ENCODE data around the gene ADAM29. TPM values are rescaled to one million over a fixed set of nuclear protein-coding genes. Genes with fewer than 3 reads are reported as not detected.

Gene ADAM29
- total and polyA plus RNA-seq, 2 experiments from 2014 or later: not detected

DNA sequence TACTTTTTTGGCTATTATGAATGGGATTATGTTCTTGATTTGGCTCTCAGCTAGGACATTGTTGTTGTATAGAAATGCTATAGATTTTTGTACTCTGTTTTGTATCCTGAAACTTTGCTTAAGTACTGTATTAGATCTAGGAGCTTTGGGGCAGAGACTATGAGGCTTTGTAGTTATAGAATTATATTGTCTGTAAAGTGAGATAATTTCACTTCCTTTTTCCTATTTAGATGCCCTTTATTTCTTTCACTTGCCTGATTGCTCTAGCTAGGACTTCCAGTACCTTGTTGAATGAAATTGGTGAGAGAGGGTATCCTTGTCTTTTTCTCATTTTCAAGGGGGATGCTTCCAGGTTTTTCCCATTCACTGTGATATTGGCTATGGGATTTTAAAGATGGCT lies 28.1 kb downstream of the ADAM29 start:
- H3K36me3 ChIP-seq (replicated peaks; ENCODE audit: insufficient read depth, low read depth): no peaks in the 10 kb centered on the region
- no peak overlapping the region for H3K27ac ChIP-seq
- no peak overlapping the region for H2AFZ ChIP-seq
- no peak overlapping the region for H3K4me2 ChIP-seq
- H4K20me1 ChIP-seq (ENCODE audit: insufficient read depth, poor library complexity, severe bottlenecking): no peaks in the 10 kb centered on the region
- H3K9me2 ChIP-seq (replicated peaks; ENCODE audit: insufficient read depth): no peaks in the 10 kb centered on the region
- DNase-seq (ENCODE audit: low spot score): no peak
- H3K9me3 ChIP-seq (ENCODE audit: low read depth): no peaks in the 10 kb centered on the region
- no peak for TF ChIP-seq EZH2 (IDR thresholded peaks at IDR 0.05; ENCODE audit: borderline replicate concordance)
- no peak for TF ChIP-seq EZH2phosphoT487 (IDR thresholded peaks at IDR 0.05; ENCODE audit: low read depth, severe bottlenecking, unreplicated experiment)
- TF ChIP-seq, protein P1, sequence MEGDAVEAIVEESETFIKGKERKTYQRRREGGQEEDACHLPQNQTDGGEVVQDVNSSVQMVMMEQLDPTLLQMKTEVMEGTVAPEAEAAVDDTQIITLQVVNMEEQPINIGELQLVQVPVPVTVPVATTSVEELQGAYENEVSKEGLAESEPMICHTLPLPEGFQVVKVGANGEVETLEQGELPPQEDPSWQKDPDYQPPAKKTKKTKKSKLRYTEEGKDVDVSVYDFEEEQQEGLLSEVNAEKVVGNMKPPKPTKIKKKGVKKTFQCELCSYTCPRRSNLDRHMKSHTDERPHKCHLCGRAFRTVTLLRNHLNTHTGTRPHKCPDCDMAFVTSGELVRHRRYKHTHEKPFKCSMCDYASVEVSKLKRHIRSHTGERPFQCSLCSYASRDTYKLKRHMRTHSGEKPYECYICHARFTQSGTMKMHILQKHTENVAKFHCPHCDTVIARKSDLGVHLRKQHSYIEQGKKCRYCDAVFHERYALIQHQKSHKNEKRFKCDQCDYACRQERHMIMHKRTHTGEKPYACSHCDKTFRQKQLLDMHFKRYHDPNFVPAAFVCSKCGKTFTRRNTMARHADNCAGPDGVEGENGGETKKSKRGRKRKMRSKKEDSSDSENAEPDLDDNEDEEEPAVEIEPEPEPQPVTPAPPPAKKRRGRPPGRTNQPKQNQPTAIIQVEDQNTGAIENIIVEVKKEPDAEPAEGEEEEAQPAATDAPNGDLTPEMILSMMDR (IDR thresholded peaks at IDR 0.05; ENCODE audit: poor library complexity): no peak
- no peaks in the 10 kb centered on the region for H3K27me3 ChIP-seq
- no peaks in the 10 kb centered on the region for H3K79me2 ChIP-seq
- no peak overlapping the region for H3K4me3 ChIP-seq
- H3K4me1 ChIP-seq (ENCODE audit: insufficient read depth): no peaks in the 10 kb centered on the region

DNA sequence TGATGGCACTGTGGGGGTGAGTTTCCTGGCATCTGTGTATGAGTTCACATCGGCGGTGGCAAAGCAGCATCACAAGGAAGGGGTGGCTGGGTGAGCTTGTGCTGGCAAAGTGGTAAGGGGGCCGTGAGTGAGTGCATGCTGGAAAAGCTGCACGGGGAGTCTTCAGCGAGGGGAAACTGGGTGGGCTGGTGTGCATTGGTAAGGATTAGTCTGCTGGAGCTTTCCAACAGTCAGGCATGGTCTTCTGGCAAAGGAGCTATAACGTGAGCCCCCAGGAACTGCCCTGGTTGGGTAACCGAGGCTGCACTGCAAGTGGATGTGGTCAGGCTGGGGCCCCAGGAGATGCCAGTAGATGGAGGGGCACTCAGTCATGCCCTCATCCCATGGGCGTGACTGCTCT lies 30.7 kb downstream of the ADAM29 start:
- 92% methylated on average over 8 of the region's 8 CpGs for WGBS (ENCODE audit: low lambda C conversion rate, missing lambda C conversion rate)
- no peaks in the 10 kb centered on the region for H3K79me2 ChIP-seq
- H3K4me1 ChIP-seq (ENCODE audit: insufficient read depth): no peaks in the 10 kb centered on the region
- no peaks in the 10 kb centered on the region for H3K27me3 ChIP-seq
- no peak overlapping the region for H2AFZ ChIP-seq
- no peak overlapping the region for H3K4me3 ChIP-seq
- no peak for DNase-seq (ENCODE audit: low spot score)
- H3K9me2 ChIP-seq (replicated peaks; ENCODE audit: insufficient read depth): no peaks in the 10 kb centered on the region
- H3K4me2 ChIP-seq: no peak overlapping the region
- TF ChIP-seq, protein P1 (IDR thresholded peaks at IDR 0.05; ENCODE audit: poor library complexity): no peak
- TF ChIP-seq EZH2phosphoT487 (IDR thresholded peaks at IDR 0.05; ENCODE audit: low read depth, severe bottlenecking, unreplicated experiment) (no peak), EZH2 (IDR thresholded peaks at IDR 0.05; ENCODE audit: borderline replicate concordance) (no peak)
- H3K9me3 ChIP-seq (ENCODE audit: low read depth): no peaks in the 10 kb centered on the region
- no peak overlapping the region for H3K27ac ChIP-seq
- H4K20me1 ChIP-seq (ENCODE audit: insufficient read depth, poor library complexity, severe bottlenecking): no peaks in the 10 kb centered on the region
- no peaks in the 10 kb centered on the region for H3K36me3 ChIP-seq (replicated peaks; ENCODE audit: insufficient read depth, low read depth)

DNA sequence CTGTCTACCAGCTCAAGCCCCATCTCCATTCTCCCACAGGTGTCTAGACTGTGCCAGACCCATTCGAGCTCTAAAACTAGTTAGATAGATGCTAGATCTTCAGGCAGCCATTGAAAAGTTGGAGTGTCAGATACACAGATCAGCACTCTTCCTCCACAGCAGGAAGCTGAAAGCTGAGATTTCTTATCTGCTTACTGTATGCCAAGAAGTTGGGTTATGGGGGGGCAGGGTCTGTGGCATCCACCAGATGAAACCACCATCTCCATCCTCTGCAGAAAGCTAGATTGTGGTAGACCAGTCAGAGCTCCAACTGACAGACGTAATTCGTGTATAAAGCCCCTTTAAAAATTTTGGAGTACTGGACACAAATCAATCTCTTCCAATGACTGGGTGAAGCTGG lies 54.8 kb downstream of the ADAM29 start:
- Histone ChIP-seq H3K27ac (no peak overlapping the region), H3K4me3 (no peak overlapping the region), H3K9me2 (replicated peaks; ENCODE audit: insufficient read depth) (no peaks in the 10 kb centered on the region), H3K27me3 (no peaks in the 10 kb centered on the region), H2AFZ (no peak overlapping the region), H3K9me3 (ENCODE audit: low read depth) (no peaks in the 10 kb centered on the region), H3K4me1 (ENCODE audit: insufficient read depth) (no peaks in the 10 kb centered on the region), H3K79me2 (no peaks in the 10 kb centered on the region), H3K4me2 (no peak overlapping the region), H4K20me1 (ENCODE audit: insufficient read depth, poor library complexity, severe bottlenecking) (no peaks in the 10 kb centered on the region), H3K36me3 (replicated peaks; ENCODE audit: insufficient read depth, low read depth) (no peaks in the 10 kb centered on the region)
- no peak for DNase-seq (ENCODE audit: low spot score)
- TF ChIP-seq, protein P1 (IDR thresholded peaks at IDR 0.05; ENCODE audit: poor library complexity): no peak
- TF ChIP-seq EZH2 (IDR thresholded peaks at IDR 0.05; ENCODE audit: borderline replicate concordance): no peak
- no peak for TF ChIP-seq EZH2phosphoT487 (IDR thresholded peaks at IDR 0.05; ENCODE audit: low read depth, severe bottlenecking, unreplicated experiment)
- WGBS (ENCODE audit: low lambda C conversion rate, missing lambda C conversion rate): 85% methylated on average over 3 of the region's 3 CpGs

DNA sequence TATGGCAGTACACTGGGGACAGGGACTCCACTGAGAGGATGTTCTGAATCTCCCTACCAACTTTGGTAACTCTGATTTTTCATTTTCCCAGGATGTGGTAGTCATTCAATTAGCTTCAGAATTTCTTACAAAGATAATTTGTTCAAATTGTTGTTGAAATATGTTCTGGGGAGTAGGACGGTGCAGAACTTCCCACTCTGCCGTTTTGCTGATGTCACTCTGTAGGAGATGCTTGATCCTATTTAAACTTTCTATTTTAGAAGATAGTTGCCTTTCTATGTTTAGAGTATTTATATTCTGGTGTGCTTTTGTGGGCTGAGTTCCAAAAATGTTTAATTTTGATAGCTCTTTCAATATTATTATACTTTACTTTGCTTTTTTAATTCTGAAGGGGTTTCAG lies 55.2 kb downstream of the ADAM29 start:
- no peaks in the 10 kb centered on the region for H3K79me2 ChIP-seq
- H3K9me3 ChIP-seq (ENCODE audit: low read depth): no peaks in the 10 kb centered on the region
- H2AFZ ChIP-seq: no peak overlapping the region
- 90% methylated on average over 2 of the region's 2 CpGs for WGBS (ENCODE audit: low lambda C conversion rate, missing lambda C conversion rate)
- H3K27ac ChIP-seq: no peak overlapping the region
- no peak overlapping the region for H3K4me2 ChIP-seq
- H3K4me3 ChIP-seq: no peak overlapping the region
- H4K20me1 ChIP-seq (ENCODE audit: insufficient read depth, poor library complexity, severe bottlenecking): no peaks in the 10 kb centered on the region
- no peaks in the 10 kb centered on the region for H3K36me3 ChIP-seq (replicated peaks; ENCODE audit: insufficient read depth, low read depth)
- H3K27me3 ChIP-seq: no peaks in the 10 kb centered on the region
- H3K9me2 ChIP-seq (replicated peaks; ENCODE audit: insufficient read depth): no peaks in the 10 kb centered on the region
- no peaks in the 10 kb centered on the region for H3K4me1 ChIP-seq (ENCODE audit: insufficient read depth)
- TF ChIP-seq, protein P1 (IDR thresholded peaks at IDR 0.05; ENCODE audit: poor library complexity): no peak
- no peak for TF ChIP-seq EZH2 (IDR thresholded peaks at IDR 0.05; ENCODE audit: borderline replicate concordance)
- TF ChIP-seq EZH2phosphoT487 (IDR thresholded peaks at IDR 0.05; ENCODE audit: low read depth, severe bottlenecking, unreplicated experiment): no peak
- no peak for DNase-seq (ENCODE audit: low spot score)
